HUES6 (cell line): Measurements from ENCODE around the gene RPH3AL.
"Not testable (repeated sequence)": the region's sequence is repeated elsewhere in the genome, so short reads cannot be mapped to it uniquely, and the experiment has no call there.

Source experiments
- H3K27ac ChIP-seq: 2 replicates; pipeline ENCODE4 v1.7.0; 2013; ENCODE audit warnings: low read depth, mild to moderate bottlenecking, low read length, inconsistent platforms
- H3K27me3 ChIP-seq: 2 replicates; pipeline ENCODE4 v1.6.1; 2013; ENCODE audit warnings: low read length; ENCODE audit not compliant: control insufficient read depth, insufficient read depth
- H3K36me3 ChIP-seq: 2 replicates; pipeline ENCODE4 v1.6.1; 2013; ENCODE audit warnings: low read length; ENCODE audit not compliant: control insufficient read depth, insufficient read depth
- H3K4me1 ChIP-seq: 2 replicates; pipeline ENCODE4 v1.6.1; 2013; ENCODE audit warnings: low read length; ENCODE audit not compliant: control insufficient read depth, insufficient read depth
- H3K4me3 ChIP-seq: 2 replicates; pipeline ENCODE4 v1.5.1; 2013; ENCODE audit warnings: low read depth, low read length
- H3K9ac ChIP-seq: one replicate; pipeline ENCODE4 v1.6.1; 2013; ENCODE audit warnings: mild to moderate bottlenecking, low read length
- H3K9me3 ChIP-seq: 2 replicates; pipeline ENCODE4 v1.6.1; 2013; ENCODE audit warnings: low read depth, low read length; ENCODE audit not compliant: control insufficient read depth, insufficient read depth

The RPH3AL gene

DNA sequence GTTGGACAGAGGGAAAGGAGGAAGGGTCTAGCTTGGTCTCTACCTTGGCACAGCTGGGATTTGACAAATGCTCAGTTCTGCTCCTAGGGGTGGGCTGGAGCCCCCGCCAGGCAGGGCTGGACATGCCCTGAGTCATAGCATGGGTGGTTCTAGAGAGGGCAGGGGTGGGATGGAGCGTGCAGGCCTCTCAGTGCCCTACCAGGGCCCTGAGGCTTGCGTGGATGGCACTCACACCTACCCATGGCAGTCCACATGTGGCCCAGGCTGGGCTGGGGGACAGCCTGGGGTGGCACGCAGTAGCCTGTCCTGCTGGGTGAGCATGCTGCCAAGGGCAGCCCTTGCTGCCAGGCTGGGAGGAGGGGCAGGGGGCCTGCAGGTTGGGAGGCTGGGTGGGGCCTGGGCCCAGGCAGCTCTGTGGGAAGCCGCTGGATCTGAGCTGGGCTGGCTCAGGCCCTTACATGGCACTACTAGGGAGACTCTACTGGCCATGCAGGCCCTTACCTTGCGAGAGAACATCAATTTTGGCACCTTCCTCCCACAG, 182.4 kb downstream of the RPH3AL start:
- no peaks in the 10 kb centered on the region for H3K9me3 ChIP-seq
- H3K4me1 ChIP-seq: no peaks in the 10 kb centered on the region; the same call in 1 of the 2 replicates
- H3K9ac ChIP-seq: no peak overlapping the region
- H3K36me3 ChIP-seq: no peaks in the 10 kb centered on the region
- H3K4me3 ChIP-seq: no peak overlapping the region
- H3K27me3 ChIP-seq: no peaks in the 10 kb centered on the region
- no peak overlapping the region for H3K27ac ChIP-seq

DNA sequence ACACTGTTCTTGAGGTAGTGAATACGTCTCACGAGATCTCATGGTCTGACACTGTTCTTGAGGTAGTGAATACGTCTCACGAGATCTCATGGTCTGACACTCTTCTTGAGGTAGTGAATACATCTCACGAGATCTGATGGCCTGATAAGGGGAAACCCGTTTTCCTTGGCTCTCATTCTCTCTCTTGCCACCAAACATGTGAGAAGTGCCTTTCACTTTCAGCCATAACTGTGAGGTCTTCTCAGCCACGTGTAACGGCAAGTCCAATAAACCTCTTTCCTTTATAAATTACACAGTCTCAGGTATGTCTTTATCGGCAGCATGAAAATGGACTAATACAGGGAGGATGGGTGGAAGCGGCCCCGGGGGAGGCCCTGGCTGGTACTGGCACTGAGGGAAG, 184.0 kb downstream of the RPH3AL start:
- not testable (repeated sequence) for H3K4me3 ChIP-seq, H3K27me3 ChIP-seq, H3K9me3 ChIP-seq, H3K36me3 ChIP-seq, H3K9ac ChIP-seq, H3K27ac ChIP-seq, H3K4me1 ChIP-seq

- Histone ChIP-seq H3K4me1 (no peaks in the 10 kb centered on the region), H3K27me3 (no peaks in the 10 kb centered on the region), H3K36me3 (no peaks in the 10 kb centered on the region), H3K9me3 (no peaks in the 10 kb centered on the region), H3K9ac (no peak overlapping the region), H3K4me3 (no peak overlapping the region), H3K27ac (no peak overlapping the region)
These were observed 186.7 kb downstream of the RPH3AL start for GRCh38 chr17:165939-166338.

DNA sequence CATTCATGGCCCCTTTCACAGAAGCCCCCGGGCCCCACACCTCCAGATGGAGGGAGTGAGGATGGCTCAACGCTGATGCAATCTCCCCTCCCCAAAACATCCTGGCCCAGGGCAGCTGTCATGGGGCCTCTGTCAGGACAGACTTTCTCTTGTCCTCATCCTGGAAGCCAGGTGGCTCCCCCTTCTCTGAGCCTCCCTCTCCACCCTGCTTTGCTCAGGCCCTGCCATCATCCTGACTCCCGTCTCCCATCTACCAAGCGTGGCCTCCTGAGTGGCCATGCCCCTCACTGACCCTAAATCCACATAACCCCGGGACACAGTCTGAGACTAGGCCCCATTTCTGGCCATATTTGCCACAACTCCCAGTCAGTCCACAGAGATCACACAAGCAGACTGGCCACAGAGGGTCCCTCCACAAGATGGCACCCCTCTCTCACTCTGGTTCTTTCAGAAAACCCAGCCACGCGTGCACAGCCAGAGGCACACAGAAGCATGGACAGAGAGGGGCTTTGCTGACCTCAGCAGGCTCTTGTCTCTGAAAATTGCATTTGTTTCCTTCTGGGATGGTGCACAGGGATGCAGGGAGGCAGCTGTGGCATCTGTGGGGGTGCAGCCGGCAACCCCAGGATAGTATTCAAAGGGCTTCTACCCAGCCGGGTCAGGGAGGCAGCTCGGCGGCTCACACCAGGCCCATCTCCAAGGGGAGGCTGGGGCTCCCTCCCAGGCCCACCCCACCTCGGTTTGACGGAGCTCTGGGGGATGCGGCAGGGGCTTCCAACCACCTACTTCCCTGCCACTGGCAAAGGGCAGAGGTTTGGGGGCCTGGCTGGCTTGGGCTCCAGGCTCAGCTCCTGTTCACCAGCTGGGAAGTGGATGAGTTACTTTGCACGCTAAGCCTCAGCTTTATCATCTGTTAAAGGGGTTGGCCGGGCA, 188.0 kb downstream of the RPH3AL start:
- no peak overlapping the region for H3K27ac ChIP-seq
- no peak overlapping the region for H3K4me3 ChIP-seq

DNA sequence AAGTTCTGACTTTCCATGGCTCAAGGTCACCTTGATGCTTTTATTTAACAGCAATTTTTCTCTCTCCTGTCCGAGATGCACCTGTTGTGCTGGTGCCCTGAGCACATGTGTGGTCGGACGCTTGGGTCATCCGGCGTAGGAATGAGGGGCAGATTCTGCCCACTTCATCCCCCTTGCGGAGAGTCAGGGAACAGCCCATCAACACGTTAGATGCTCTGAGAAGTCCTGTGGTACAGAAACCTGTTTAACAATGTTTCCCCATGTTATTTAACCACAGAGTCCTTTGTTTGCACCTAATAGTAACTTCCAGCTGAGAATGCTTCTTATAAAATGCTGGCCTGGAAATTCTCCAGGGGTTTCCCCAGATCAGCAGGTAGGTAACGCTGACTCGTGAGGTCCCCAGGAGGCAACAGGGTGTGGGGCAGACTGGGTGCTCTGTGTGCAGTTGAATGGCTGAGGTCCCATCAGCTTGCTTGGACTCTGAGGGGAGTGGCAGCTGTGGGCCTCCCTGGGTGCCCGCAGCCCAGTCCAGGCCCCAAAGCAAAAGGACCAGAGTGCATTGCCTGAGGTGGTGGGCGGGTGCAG, 189.0 kb downstream of the RPH3AL start:
- no peak overlapping the region for H3K9ac ChIP-seq
- no peaks in the 10 kb centered on the region for H3K4me1 ChIP-seq
- no peak overlapping the region for H3K4me3 ChIP-seq
- no peaks in the 10 kb centered on the region for H3K9me3 ChIP-seq
- H3K27me3 ChIP-seq: no peaks in the 10 kb centered on the region
- no peak overlapping the region for H3K27ac ChIP-seq
- H3K36me3 ChIP-seq: no peaks in the 10 kb centered on the region

More for the DNA sequence above, 188.0 kb downstream of the RPH3AL start:
- Histone ChIP-seq H3K9me3 (no peaks in the 10 kb centered on the region), H3K36me3 (no peaks in the 10 kb centered on the region), H3K9ac (no peak overlapping the region), H3K27me3 (no peaks in the 10 kb centered on the region), H3K4me1 (no peaks in the 10 kb centered on the region)

GRCh38 chr17:162689-163088, 189.9 kb downstream of the RPH3AL start:
- no peaks in the 10 kb centered on the region for H3K4me1 ChIP-seq
- H3K9ac ChIP-seq: no peak overlapping the region
- no peaks in the 10 kb centered on the region for H3K27me3 ChIP-seq

More at GRCh38 chr17:162689-163088, 189.9 kb downstream of the RPH3AL start:
- no peaks in the 10 kb centered on the region for H3K36me3 ChIP-seq
- H3K4me3 ChIP-seq: no peak overlapping the region
- H3K27ac ChIP-seq: no peak overlapping the region
- no peaks in the 10 kb centered on the region for H3K9me3 ChIP-seq
